ENCODE results near the gene PPFIA4.

PPFIA4 gene

DNA sequence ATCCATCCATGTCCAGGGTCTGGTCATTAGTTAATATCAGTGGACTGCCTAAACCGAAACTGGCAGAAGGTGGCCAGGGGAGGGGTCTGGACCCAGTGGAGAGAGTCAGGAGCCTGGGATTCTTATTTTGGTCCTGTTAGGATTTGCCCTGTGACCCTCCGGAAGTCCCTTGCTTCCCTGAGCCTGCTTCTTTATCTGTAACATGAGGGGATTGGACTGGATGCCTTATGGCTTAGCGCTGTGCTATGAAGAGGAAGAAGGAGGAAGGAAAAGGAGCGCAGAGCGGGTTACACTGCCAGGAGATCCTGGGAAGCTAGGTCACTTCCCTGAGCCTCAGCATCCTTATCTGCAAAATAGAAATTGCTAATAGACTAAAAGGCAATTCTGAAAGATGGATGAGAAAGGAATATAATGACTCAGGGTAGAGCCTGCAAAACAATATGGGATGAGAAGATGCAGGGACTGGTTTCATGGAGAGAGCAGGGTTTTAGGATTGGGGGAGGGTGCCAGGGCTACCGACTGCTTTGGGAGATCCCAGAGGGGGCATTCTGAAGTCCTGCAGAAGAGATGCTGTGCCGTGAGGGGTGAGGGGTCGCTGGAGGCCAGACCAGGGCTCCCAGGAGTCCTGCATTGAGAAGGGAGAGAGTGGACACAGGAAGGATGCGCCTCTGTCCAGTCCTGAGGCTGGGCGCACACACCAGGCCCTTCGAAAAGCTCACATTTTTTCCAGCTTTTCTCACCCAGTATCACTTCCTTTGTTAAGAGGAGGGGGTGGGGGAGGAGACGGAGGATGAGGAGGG, 100.8 kb downstream of the PPFIA4 start:
- TF ChIP-seq, protein P1, sequence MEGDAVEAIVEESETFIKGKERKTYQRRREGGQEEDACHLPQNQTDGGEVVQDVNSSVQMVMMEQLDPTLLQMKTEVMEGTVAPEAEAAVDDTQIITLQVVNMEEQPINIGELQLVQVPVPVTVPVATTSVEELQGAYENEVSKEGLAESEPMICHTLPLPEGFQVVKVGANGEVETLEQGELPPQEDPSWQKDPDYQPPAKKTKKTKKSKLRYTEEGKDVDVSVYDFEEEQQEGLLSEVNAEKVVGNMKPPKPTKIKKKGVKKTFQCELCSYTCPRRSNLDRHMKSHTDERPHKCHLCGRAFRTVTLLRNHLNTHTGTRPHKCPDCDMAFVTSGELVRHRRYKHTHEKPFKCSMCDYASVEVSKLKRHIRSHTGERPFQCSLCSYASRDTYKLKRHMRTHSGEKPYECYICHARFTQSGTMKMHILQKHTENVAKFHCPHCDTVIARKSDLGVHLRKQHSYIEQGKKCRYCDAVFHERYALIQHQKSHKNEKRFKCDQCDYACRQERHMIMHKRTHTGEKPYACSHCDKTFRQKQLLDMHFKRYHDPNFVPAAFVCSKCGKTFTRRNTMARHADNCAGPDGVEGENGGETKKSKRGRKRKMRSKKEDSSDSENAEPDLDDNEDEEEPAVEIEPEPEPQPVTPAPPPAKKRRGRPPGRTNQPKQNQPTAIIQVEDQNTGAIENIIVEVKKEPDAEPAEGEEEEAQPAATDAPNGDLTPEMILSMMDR (IDR thresholded peaks at IDR 0.05; ENCODE audit: low read length) = no peak
- no peak for TF ChIP-seq EZH2 (optimal IDR thresholded peaks at IDR 0.05; ENCODE audit: low read depth, low read length)
- TF ChIP-seq EZH2phosphoT487 (IDR thresholded peaks at IDR 0.05; ENCODE audit: low read length) = no peak
- no peaks in the 10 kb centered on the region for H3K36me3 ChIP-seq (replicated peaks; ENCODE audit: insufficient read depth, low read length)
- no peak for DNase-seq
- no peaks in the 10 kb centered on the region for H3K9me2 ChIP-seq (replicated peaks; ENCODE audit: insufficient read depth, low read length)
- no peaks in the 10 kb centered on the region for H3F3A ChIP-seq (ENCODE audit: insufficient read depth, low read length)
- H3K27ac ChIP-seq (ENCODE audit: low read length) = no peak overlapping the region
- no peak overlapping the region for H3K9ac ChIP-seq (ENCODE audit: low read length)
- no peaks in the 10 kb centered on the region for H4K20me1 ChIP-seq (ENCODE audit: insufficient read depth, low read length)
- H3K4me2 ChIP-seq (ENCODE audit: low read depth, low read length) = peak overlapping the region; percentile 99
- H2AFZ ChIP-seq (ENCODE audit: low read length) = peak overlapping the region; percentile 92
- peaks cover 17% of the 10 kb centered on the region; the same call in 1 of the 2 replicates for H3K4me1 ChIP-seq (ENCODE audit: low read length)
- H3K4me3 ChIP-seq (ENCODE audit: low read length) = peak overlapping the region; percentile 63
- no peaks in the 10 kb centered on the region for H3K79me2 ChIP-seq (ENCODE audit: low read length)
- no peaks in the 10 kb centered on the region for H3K9me3 ChIP-seq (replicated peaks; ENCODE audit: insufficient read depth, low read length)
- H3K27me3 ChIP-seq (replicated peaks; ENCODE audit: insufficient read depth, low read length) = peaks cover 51% of the 10 kb centered on the region

DNA sequence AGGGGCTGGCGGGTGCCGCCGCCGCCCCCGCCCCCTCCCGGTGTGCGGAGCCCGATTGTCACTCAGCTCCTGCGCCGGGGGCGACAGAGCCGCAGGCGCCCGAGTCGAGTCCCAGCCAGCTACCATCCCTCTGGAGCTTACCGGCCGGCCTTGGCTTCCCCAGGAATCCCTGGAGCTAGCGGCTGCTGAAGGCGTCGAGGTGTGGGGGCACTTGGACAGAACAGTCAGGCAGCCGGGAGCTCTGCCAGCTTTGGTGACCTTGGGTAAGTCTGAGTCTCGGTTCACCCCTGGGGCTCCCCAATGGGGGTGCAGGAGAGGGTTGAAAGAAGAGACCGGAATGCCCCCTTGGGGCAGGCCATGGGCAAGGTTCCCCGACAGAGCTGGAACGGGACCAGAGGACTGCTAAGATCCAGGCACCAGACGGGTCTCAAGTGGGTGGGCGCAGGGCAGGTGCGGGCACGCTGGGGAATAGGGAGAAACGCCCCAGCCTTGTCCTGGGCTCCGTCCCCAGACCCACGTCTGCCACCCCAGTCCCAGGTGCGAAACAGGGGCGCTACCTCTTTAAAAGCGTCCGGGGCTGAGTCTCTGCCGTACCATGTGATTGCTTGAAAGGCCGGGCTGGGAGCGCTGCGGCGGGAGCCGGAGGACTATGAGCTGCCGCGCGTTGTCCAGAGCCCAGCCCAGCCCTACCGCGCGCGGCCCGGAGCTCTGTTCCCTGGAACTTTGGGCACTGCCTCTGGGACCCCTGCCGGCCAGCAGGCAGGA, 101.6 kb downstream of the PPFIA4 start, which contains the start of gene ADORA1:
Gene ADORA1, plus strand, starts transcription at position 61 of the 765 bp plus-strand sequence. CDS start 1,116 bp downstream, outside the sequence.
- Histone ChIP-seq H3K36me3 (replicated peaks; ENCODE audit: insufficient read depth, low read length) (no peaks in the 10 kb centered on the region), H3K9me3 (replicated peaks; ENCODE audit: insufficient read depth, low read length) (no peaks in the 10 kb centered on the region), H3K9ac (ENCODE audit: low read length) (peak within 1 kb of the TSS; percentile 43; the same call in 1 of the 2 replicates), H3K4me1 (ENCODE audit: low read length) (peaks cover 17% of the 10 kb centered on the region; the same call in 1 of the 2 replicates), H3K79me2 (ENCODE audit: low read length) (no peaks in the 10 kb centered on the region), H3F3A (ENCODE audit: insufficient read depth, low read length) (no peaks in the 10 kb centered on the region), H3K27me3 (replicated peaks; ENCODE audit: insufficient read depth, low read length) (peaks cover 51% of the 10 kb centered on the region), H4K20me1 (ENCODE audit: insufficient read depth, low read length) (no peaks in the 10 kb centered on the region), H3K4me2 (ENCODE audit: low read depth, low read length) (peak within 1 kb of the TSS; percentile 99), H2AFZ (ENCODE audit: low read length) (peak within 1 kb of the TSS; percentile 92), H3K27ac (ENCODE audit: low read length) (no peak within 1 kb of the TSS), H3K9me2 (replicated peaks; ENCODE audit: insufficient read depth, low read length) (no peaks in the 10 kb centered on the region), H3K4me3 (ENCODE audit: low read length) (peak within 1 kb of the TSS; percentile 63)
- TF ChIP-seq, protein P1 (IDR thresholded peaks at IDR 0.05; ENCODE audit: low read length) = no peak
- TF ChIP-seq EZH2 (optimal IDR thresholded peaks at IDR 0.05; ENCODE audit: low read depth, low read length) = no peak
- TF ChIP-seq EZH2phosphoT487 (IDR thresholded peaks at IDR 0.05; ENCODE audit: low read length) = no peak
- peak; percentile 73 for DNase-seq

DNA sequence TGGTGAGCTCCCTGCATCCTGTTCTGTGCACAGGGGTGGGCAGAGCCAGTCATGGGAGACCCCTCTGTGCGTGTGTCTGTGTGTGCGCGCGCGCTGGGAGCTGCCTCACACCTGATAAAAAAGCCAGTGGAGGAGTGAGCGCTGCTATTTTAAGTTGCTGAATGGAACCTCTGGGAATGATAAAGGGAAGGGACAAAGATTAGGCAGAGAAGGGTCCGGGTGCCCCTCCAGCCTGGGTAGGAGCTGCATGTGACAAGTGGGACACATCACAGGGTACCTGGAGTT, 102.1 kb downstream of the PPFIA4 start:
- Histone ChIP-seq H3K36me3 (replicated peaks; ENCODE audit: insufficient read depth, low read length) (no peaks in the 10 kb centered on the region), H3K27me3 (replicated peaks; ENCODE audit: insufficient read depth, low read length) (peaks cover 51% of the 10 kb centered on the region), H3K27ac (ENCODE audit: low read length) (no peak overlapping the region), H3K4me1 (ENCODE audit: low read length) (peaks cover 17% of the 10 kb centered on the region; the same call in 1 of the 2 replicates), H3K4me2 (ENCODE audit: low read depth, low read length) (peak overlapping the region; percentile 99), H2AFZ (ENCODE audit: low read length) (peak overlapping the region; percentile 92), H3K9ac (ENCODE audit: low read length) (peak overlapping the region; percentile 43; the same call in 1 of the 2 replicates), H3K79me2 (ENCODE audit: low read length) (no peaks in the 10 kb centered on the region), H3K9me2 (replicated peaks; ENCODE audit: insufficient read depth, low read length) (no peaks in the 10 kb centered on the region), H3K9me3 (replicated peaks; ENCODE audit: insufficient read depth, low read length) (no peaks in the 10 kb centered on the region), H3F3A (ENCODE audit: insufficient read depth, low read length) (no peaks in the 10 kb centered on the region), H3K4me3 (ENCODE audit: low read length) (peak overlapping the region; percentile 63), H4K20me1 (ENCODE audit: insufficient read depth, low read length) (no peaks in the 10 kb centered on the region)
- TF ChIP-seq EZH2 (optimal IDR thresholded peaks at IDR 0.05; ENCODE audit: low read depth, low read length) = no peak
- TF ChIP-seq, protein P1 (IDR thresholded peaks at IDR 0.05; ENCODE audit: low read length) = no peak
- TF ChIP-seq EZH2phosphoT487 (IDR thresholded peaks at IDR 0.05; ENCODE audit: low read length) = no peak
- no peak for DNase-seq

Measured in MM.1S (cell line).